Raji (cell line): Measurements from ENCODE around the gene TMEM47.

Experiments used
- POLR2A ChIP-seq: IDR thresholded peaks from 2 replicates; pipeline ENCODE4 v1.6.1; 2011; ENCODE audit warnings: low read depth, low read length, control low read depth; ENCODE audit not compliant: insufficient read depth

Gene TMEM47

GRCh38 chrX:34656842-34657725, at the start of gene TMEM47:
Gene TMEM47 (minus strand): TSS chrX:34657285. CDS start chrX:34657029, 256 bp downstream.
- no peak for TF ChIP-seq POLR2A

- TF ChIP-seq POLR2A, result no peak
Measured at GRCh38 chrX:34687095-34687494, 30.0 kb upstream of the TMEM47 start.

- TF ChIP-seq POLR2A, result no peak
Measured at GRCh38 chrX:34659575-34659974, 2.5 kb upstream of the TMEM47 start.

GRCh38 chrX:34658326-34658725, 1.2 kb upstream of the TMEM47 start:
- TF ChIP-seq POLR2A, result no peak

GRCh38 chrX:34657726-34658070, 613 bp upstream of the TMEM47 start:
- TF ChIP-seq POLR2A, result no peak

- TF ChIP-seq POLR2A, result no peak
Measured at GRCh38 chrX:34656467-34656841, 631 bp downstream of the TMEM47 start.

GRCh38 chrX:34655501-34656455, 1.3 kb downstream of the TMEM47 start:
- no peak for TF ChIP-seq POLR2A

GRCh38 chrX:34654696-34655490, 2.2 kb downstream of the TMEM47 start:
- TF ChIP-seq POLR2A, result no peak

GRCh38 chrX:34653811-34654210, 3.3 kb downstream of the TMEM47 start:
- no peak for TF ChIP-seq POLR2A

GRCh38 chrX:34642849-34643248, 14.2 kb downstream of the TMEM47 start:
- TF ChIP-seq POLR2A, result no peak

- no peak for TF ChIP-seq POLR2A
Measured at GRCh38 chrX:34638116-34638515, 19.0 kb downstream of the TMEM47 start.

GRCh38 chrX:34634349-34634748, 22.7 kb downstream of the TMEM47 start:
- no peak for TF ChIP-seq POLR2A

- no peak for TF ChIP-seq POLR2A
Measured at GRCh38 chrX:34632384-34632783, 24.7 kb downstream of the TMEM47 start.

GRCh38 chrX:34631479-34632220, 25.4 kb downstream of the TMEM47 start:
- TF ChIP-seq POLR2A, result no peak
